Suprapubic skin (tissue), 4 donors: ENCODE results near the gene RNPEPL1. TPM values are rescaled to one million over a fixed set of nuclear protein-coding genes. Genes with fewer than 3 reads are reported as not detected.

Experiments used
- DNase-seq, 2 donors: peaks; one replicate each; pipeline ENCODE4 v3.0.0-alpha.2; 2019; ENCODE audit warnings: low spot score in 2 of 2
- H3K27ac ChIP-seq: fragments of 200-600 bp; sonication (generic); one replicate; pipeline ENCODE4 v1.5.1; 2019
- H3K27me3 ChIP-seq: fragments of 200-600 bp; sonication (generic); one replicate; pipeline ENCODE4 v1.5.1; 2019
- H3K36me3 ChIP-seq: fragments of 200-600 bp; sonication (generic); one replicate; pipeline ENCODE4 v1.5.1; 2019
- H3K4me1 ChIP-seq: fragments of 200-600 bp; sonication (generic); one replicate; pipeline ENCODE4 v1.5.1; 2019
- H3K4me3 ChIP-seq: fragments of 200-600 bp; sonication (generic); one replicate; pipeline ENCODE4 v1.5.1; 2019; ENCODE audit warnings: mild to moderate bottlenecking
- H3K9me3 ChIP-seq: fragments of 200-600 bp; sonication (generic); one replicate; pipeline ENCODE4 v1.5.1; 2019
- CTCF ChIP-seq, 2 donors: fragments of 200-600 bp in 1 of 2; fragments of 450-650 bp in 1 of 2; sonication (generic) in 1 of 2; IDR thresholded peaks; one replicate each; pipeline ENCODE4 v1.5.1; 2016 to 2019; ENCODE audit warnings: antibody characterized with exemption in 2 of 2, mild to moderate bottlenecking in 1 of 2, moderate library complexity in 1 of 2
- EP300 ChIP-seq: sonication (generic); formaldehyde crosslinking; IDR thresholded peaks from one replicate; pipeline ENCODE4 v1.6.1; 2017; ENCODE audit warnings: antibody characterized with exemption
- POLR2A ChIP-seq, 2 donors: fragments of 450-650 bp; IDR thresholded peaks; one replicate each; pipeline ENCODE4 v1.6.1; 2017; ENCODE audit warnings: antibody characterized with exemption in 2 of 2, mild to moderate bottlenecking in 2 of 2, moderate library complexity in 2 of 2
- POLR2AphosphoS5 ChIP-seq, 3 donors: sonication (generic); formaldehyde crosslinking; IDR thresholded peaks; one replicate each; pipeline ENCODE4 v1.6.1; 2017; ENCODE audit warnings: antibody characterized with exemption in 3 of 3
- WGBS: methylation state at CpG from one replicate; pipeline ENCODE4 v1.1.5; 2018; 5-methylcytosine and 5-hydroxymethylcytosine counted together
- total RNA-seq, 4 donors: library from RNA; depleted of rRNA; stranded (reverse); fragments of >200 nt; gene quantifications; one replicate each; pipeline ENCODE4 v1.1.0, GENCODE V29; 2016

The RNPEPL1 gene
- total RNA-seq, 4 donors from 2014 or later, result 70.8 to 104 (median 72.6) TPM

DNA sequence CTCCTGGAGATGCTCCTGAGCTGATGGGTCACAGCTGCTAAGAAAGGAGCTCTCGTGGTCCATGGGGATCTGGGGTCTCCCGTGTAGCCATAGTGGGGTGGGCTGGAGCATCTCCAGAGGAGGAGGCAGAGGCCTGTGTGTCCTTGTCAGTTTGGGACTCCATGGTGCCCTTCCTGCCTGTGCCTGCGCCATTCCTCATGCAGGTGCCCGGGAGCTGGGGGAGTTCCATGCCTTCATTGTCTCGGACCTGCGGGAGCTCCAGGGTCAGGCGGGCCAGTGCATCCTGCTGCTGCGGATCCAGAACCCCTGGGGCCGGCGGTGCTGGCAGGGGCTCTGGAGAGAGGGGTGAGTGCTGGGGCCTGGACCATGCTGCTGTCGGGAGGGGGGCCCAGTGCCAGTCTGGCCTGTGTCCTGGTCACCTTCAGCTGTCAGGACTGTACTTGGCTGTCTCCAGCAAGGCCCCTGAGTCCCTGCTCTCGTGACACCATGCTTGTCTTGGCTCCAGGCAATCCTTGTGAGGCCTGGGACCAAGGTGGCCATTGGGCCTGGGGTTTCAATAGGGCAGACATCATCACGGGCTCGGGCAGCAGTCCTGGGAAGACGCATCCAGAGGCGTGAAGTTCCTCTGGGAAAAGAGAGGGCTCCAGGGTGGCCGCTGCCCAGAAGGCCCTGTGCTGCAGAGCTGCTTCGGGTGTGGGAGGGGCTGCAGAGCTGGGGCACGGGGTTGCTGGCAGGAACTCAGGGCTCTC is 25.6 kb downstream of the RNPEPL1 start:
- DNase-seq, result peak; percentile 51 to 70
- no peak overlapping the region for H3K27ac ChIP-seq
- no peaks in the 10 kb centered on the region for H3K9me3 ChIP-seq
- 90% methylated on average over 8 of the region's 19 CpGs for WGBS
- H3K27me3 ChIP-seq, result no peaks in the 10 kb centered on the region
- H3K4me3 ChIP-seq, result no peak overlapping the region
- H3K36me3 ChIP-seq, result peaks cover 64% of the 10 kb centered on the region
- no peaks in the 10 kb centered on the region for H3K4me1 ChIP-seq
- no peak for TF ChIP-seq EP300
- TF ChIP-seq POLR2A (IDR thresholded peaks at IDR 0.05), result no peak
- no peak for TF ChIP-seq POLR2AphosphoS5 (IDR thresholded peaks at IDR 0.05)
- TF ChIP-seq CTCF (IDR thresholded peaks at IDR 0.05), result no peak

- H3K27me3 ChIP-seq, result no peaks in the 10 kb centered on the region
- DNase-seq, result peak; percentile 57 to 75
- no peaks in the 10 kb centered on the region for H3K4me1 ChIP-seq
- TF ChIP-seq POLR2A (IDR thresholded peaks at IDR 0.05) (no peak), EP300 (no peak)
- no peaks in the 10 kb centered on the region for H3K9me3 ChIP-seq
- H3K36me3 ChIP-seq, result peaks cover 68% of the 10 kb centered on the region
- no peak overlapping the region for H3K4me3 ChIP-seq
- WGBS, result 65% methylated on average over 8 of the region's 34 CpGs
- no peak overlapping the region for H3K27ac ChIP-seq
Observed at GRCh38 chr2:240594511-240595380, 26.5 kb downstream of the RNPEPL1 start.

- Histone ChIP-seq H3K36me3 (peaks cover 68% of the 10 kb centered on the region), H3K27ac (no peak overlapping the region), H3K4me1 (no peaks in the 10 kb centered on the region), H3K27me3 (no peaks in the 10 kb centered on the region), H3K4me3 (no peak overlapping the region), H3K9me3 (no peaks in the 10 kb centered on the region)
- TF ChIP-seq CTCF (IDR thresholded peaks at IDR 0.05) (no peak), EP300 (no peak), POLR2A (IDR thresholded peaks at IDR 0.05) (no peak), POLR2AphosphoS5 (IDR thresholded peaks at IDR 0.05) (no peak)
- DNase-seq, result peak; percentile 57 to 76
- WGBS, result 59% methylated on average over 11 of the region's 18 CpGs
Observed at GRCh38 chr2:240595381-240596079, 27.2 kb downstream of the RNPEPL1 start.

GRCh38 chr2:240596080-240596460 is 27.8 kb downstream of the RNPEPL1 start:
- H3K36me3 ChIP-seq, result peaks cover 64% of the 10 kb centered on the region
- H3K4me3 ChIP-seq, result no peak overlapping the region
- no peaks in the 10 kb centered on the region for H3K9me3 ChIP-seq
- no peaks in the 10 kb centered on the region for H3K27me3 ChIP-seq
- peak; percentile 57 to 66 for DNase-seq
- TF ChIP-seq POLR2A (IDR thresholded peaks at IDR 0.05) (no peak), EP300 (no peak), POLR2AphosphoS5 (IDR thresholded peaks at IDR 0.05) (no peak), CTCF (IDR thresholded peaks at IDR 0.05) (no peak)
- H3K4me1 ChIP-seq, result no peaks in the 10 kb centered on the region
- H3K27ac ChIP-seq, result no peak overlapping the region
- 80% methylated on average over 4 of the region's 17 CpGs for WGBS

DNA sequence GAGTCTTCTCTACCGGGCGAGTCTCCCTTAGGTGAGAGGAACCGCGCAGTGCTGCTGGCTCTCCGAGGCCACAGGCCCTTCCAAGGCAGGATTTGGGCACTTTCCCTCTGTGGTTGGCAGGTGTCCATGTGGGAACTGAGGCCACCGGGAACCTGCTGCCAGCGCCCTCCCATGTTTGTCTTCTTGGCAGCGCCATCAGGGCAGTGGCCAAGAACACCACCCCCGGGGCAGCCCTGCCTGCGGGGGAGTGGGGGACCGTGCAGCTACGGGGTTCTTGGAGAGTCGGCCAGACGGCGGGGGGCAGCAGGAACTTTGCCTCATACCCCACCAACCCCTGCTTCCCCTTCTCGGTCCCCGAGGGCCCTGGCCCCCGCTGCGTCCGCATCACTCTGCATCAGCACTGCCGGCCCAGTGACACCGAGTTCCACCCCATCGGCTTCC is 28.2 kb downstream of the RNPEPL1 start:
- DNase-seq, result peak; percentile 56 to 76
- H3K4me3 ChIP-seq, result no peak overlapping the region
- no peak for TF ChIP-seq CTCF (IDR thresholded peaks at IDR 0.05)
- TF ChIP-seq EP300, result no peak
- TF ChIP-seq POLR2A (IDR thresholded peaks at IDR 0.05), result no peak
- TF ChIP-seq POLR2AphosphoS5 (IDR thresholded peaks at IDR 0.05), result no peak
- H3K27me3 ChIP-seq, result no peaks in the 10 kb centered on the region
- WGBS, result 84% methylated on average over 10 of the region's 23 CpGs
- no peaks in the 10 kb centered on the region for H3K9me3 ChIP-seq
- H3K4me1 ChIP-seq, result no peaks in the 10 kb centered on the region
- H3K36me3 ChIP-seq, result peaks cover 60% of the 10 kb centered on the region
- H3K27ac ChIP-seq, result no peak overlapping the region
